HG03442 (cell line): Measurements from ENCODE around the gene TM7SF2.

ENCODE experiments used
- ATAC-seq: cut with Tn5 transposase; IDR thresholded peaks from one replicate; pipeline ENCODE4 v1.9.1; 2021; ENCODE audit warnings: mild to moderate bottlenecking, moderate library complexity; ENCODE audit not compliant: unreplicated experiment

Gene TM7SF2

DNA sequence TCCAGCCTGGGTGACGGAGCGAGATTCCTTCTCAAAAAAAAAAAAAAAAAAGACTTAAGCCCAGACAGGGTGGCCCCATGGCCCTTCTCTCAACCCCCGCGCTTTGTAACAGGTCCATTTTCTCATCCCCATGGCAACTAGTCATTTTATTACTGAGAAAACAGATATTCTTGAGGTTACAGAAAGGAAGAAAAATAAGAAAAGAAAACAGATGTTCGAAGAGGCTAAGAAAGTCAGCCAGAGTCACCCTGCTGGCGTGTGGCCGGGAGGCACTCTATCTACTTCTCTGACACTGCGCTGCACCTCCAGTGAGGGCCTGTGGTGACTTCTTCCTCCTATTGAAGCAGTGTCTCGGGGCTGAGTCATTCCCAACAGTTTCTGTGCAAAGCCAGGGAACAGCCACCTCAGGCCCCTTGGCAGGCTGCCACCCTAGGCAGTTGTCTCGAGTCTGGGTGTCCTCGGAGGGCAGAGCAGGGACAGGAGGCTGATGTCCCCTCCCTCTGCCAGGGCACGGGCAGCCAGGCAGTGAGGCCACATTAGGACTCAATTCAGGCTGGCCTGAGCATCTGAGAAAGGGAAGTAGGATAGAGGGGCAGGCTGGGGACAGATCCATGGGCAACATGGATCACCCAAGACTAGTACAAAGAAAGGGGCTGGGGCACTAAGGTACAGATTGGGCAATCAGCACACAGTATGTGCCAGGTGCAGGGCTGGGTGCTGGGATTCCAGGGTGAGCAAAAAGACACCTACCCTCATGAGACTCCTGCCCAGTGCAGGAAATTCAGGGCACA lies 39.0 kb downstream of the TM7SF2 start:
- peak; percentile 49 for ATAC-seq

DNA sequence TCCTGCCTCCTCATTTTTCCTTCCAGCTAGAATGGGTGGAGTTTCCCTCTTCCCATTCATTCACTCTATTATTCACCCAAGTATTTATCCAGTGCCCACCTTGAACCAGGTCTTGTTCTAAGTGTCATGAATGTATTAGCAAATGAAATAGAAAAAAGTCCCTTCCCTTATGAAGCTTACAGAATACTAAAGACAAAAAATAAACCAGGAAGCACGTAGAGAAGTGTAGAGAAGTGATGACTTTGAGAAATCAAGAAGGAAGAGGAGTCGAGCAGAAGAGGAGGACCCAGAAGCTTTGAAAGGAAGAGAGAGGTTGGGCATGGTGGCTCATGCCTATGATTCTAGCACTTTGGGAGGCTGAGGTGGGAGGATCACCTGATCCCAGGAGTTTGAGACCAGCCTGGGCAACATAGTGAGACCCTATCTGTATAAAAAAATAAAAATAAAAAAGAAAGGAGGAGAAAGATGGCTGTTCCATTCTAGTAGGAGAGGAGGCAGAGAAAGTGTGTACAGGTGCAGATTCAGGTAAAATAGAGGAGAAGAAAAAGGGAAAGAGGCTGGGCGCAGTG lies 39.7 kb downstream of the TM7SF2 start:
- ATAC-seq: no peak

DNA sequence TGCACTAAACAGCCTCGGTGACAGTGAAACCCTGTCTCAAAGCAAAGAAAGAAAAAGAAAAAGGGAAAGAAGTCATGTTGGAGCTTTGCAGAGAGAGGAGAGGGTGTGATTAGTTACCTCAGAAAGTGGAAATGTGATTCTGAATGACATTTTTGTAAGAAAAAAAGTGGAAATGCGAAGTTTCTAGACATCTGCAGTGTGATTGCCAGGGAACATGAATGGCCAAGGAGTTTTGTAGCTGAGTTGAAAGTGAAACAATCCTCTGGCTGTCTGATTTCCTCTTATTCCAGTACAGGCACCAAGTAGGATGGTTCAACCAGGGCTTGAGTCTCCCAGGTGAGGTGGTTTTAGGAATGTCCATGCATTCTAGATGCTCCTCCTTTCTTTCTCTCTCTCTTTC lies 40.5 kb downstream of the TM7SF2 start:
- ATAC-seq: no peak

DNA sequence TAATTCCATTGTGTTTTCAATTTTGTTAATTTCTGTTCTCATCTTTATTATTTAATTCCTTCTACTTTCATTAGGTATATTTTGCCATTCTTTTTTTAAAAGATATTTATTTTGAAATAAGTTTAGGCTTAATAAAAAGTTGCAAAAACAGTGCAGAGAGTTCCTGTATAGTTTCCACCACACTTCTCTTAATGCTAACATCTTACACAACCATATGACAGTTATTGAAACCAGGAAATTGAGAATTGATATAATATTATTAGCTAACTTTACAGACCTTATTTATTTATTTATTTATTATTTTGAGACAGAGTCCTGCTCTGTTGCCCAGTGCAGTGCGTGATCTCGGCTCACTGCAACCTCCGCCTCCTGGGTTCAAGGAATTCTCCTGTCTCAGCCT lies 44.6 kb downstream of the TM7SF2 start:
- no peak for ATAC-seq

DNA sequence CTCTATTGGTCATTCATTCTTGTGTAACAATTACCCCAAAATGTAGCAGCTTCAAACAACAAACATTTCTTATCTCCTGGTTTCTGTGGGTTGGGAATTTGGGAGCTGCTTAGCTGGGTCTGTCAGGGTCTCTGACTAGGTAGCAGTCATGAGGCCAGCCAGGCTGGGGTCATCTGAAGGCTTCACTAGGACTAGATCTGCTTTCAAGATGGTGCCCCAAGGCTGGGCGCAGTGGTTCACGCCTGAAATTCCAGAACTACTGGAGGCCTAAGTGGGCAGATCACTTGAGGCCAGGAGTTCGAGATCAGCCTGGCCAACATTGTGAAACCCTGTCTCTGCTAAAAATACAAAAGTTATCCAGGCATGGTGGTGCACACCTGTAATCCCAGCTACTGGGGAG lies 45.3 kb downstream of the TM7SF2 start:
- no peak for ATAC-seq

DNA sequence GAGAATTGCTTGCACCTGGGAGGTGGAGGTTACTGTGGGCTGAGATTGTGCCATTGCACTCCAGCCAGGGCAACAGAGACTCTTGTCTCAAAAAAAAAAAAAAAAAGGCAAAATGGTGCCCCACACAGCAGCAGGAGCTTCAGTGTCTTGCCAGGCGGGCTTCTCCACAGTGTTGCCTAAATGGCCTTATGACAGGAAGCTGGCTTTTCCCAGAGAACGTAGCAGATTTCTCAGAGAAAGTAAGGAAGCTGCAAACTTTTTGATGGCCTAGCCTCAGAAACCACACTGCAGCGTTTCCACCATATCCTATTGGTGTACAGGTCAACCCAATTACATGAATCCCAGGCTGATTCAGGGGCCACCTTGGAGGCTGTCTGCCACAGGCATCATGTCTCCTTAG lies 45.7 kb downstream of the TM7SF2 start:
- no peak for ATAC-seq

DNA sequence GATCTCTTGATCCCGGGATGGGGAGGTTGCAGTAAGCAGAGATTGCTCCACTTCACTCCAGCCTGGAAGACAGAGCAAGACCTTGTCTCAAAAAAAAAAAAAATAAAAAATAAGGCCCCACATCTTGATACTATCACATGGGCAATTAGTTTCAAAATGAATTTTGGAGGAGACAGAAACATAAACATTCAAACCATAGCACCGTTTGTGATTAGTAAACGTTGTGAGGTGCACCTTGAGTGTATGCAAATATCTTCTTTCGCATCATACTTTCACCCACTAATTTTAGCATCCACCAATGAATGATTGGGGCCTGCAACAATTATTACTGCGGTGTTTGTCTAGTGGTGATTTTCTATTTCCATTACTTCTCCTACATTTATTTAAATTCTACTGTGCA lies 47.3 kb downstream of the TM7SF2 start:
- ATAC-seq: no peak

DNA sequence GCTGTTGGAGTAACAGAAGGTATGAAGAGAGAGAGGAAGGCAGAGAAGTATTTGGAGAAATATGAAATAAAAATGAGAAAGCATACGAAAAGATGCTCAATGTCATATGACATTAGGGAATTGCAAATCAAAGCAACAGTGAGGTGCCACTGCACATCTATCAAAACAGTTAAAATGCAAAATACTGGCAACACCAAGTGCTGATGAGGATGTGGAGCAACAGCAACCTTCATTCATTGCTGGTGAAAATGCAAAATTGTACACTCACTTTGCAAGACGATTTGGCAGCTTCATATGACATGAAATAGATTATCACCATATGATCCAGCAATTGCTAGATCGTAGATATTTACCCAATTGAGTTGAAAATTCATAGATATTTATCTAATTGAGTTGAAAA lies 49.0 kb downstream of the TM7SF2 start:
- ATAC-seq: no peak

DNA sequence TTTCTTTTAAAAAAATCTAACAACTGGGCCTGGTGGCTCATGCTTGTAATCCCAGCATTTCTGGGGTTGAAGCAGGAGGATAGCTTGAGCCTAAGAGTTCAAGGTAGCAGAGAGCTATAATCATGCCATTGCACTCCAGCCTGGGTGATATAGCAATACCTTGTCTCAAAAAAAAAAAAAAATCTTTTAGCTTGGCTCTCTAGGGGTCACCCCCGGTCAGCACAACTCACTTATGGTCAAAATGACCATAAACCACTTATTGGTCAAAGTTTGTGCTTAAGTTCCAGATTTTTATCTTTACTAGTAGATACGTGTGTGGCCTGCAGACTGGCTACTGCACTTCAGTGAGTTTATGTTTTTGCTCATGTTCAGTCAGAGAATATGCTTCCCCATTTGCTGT lies 52.0 kb downstream of the TM7SF2 start:
- no peak for ATAC-seq
